Measurements from ENCODE around the gene RAPH1.
"Not testable (repeated sequence)": the region's sequence is repeated elsewhere in the genome, so short reads cannot be mapped to it uniquely, and the experiment has no call there.

Gene RAPH1

DNA sequence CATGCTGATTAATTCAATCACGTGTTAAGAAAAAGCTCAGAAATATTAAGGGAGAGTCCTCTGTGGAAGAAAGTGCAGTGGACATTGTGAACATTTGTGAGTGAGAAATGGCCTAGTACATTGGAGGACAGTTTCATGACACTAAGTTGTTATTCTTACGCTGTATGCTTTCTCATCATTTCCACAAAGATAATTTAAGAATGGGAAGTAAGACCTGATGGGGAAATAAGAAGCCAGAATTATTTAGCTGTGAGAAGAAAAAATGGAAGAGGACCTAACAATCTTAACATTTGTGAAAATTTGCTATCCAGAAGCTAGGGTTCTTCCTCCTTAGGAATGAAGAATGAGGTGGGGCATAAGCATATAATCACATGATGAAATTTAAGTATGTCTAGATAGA is 15.2 kb upstream of the RAPH1 start:
- CTCF ChIA-PET, result interaction anchor here (0.5 kb wide), 1 partner anchor 31 kb away, joined by 3 read pairs; no protein-coding TSS in a partner anchor
- TF ChIP-seq, protein P1, sequence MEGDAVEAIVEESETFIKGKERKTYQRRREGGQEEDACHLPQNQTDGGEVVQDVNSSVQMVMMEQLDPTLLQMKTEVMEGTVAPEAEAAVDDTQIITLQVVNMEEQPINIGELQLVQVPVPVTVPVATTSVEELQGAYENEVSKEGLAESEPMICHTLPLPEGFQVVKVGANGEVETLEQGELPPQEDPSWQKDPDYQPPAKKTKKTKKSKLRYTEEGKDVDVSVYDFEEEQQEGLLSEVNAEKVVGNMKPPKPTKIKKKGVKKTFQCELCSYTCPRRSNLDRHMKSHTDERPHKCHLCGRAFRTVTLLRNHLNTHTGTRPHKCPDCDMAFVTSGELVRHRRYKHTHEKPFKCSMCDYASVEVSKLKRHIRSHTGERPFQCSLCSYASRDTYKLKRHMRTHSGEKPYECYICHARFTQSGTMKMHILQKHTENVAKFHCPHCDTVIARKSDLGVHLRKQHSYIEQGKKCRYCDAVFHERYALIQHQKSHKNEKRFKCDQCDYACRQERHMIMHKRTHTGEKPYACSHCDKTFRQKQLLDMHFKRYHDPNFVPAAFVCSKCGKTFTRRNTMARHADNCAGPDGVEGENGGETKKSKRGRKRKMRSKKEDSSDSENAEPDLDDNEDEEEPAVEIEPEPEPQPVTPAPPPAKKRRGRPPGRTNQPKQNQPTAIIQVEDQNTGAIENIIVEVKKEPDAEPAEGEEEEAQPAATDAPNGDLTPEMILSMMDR (conservative IDR thresholded peaks at IDR 0.05; ENCODE audit: low read depth), result no peak
- DNase-seq (ENCODE audit: low spot score), result no peak
- no peak overlapping the region for H3K27ac ChIP-seq
- POLR2A ChIA-PET (ENCODE audit: low non-redundant PET), result no interaction called here

DNA sequence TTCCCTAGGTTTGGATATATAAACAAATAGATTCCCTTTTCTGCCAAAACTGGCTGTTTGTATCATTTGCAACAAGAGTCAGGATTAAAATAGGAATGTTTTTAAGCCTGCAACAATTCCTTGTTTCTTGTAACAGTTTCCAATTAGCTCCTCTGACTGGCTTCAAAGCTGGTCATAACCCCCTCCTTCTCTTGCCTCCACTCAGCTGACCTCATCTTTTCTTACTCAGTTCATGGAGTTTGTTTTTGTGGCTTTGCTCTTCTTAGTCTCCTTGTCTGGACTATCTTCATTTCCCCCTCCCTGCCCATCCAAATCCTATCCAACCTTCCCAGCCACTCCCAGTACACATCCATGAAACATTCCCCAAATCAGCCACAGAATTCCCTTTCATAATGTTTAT is 14.3 kb upstream of the RAPH1 start:
- no peak overlapping the region for H3K27ac ChIP-seq
- ChIA-PET CTCF (no interaction called here), POLR2A (ENCODE audit: low non-redundant PET) (no interaction called here)
- no peak for DNase-seq (ENCODE audit: low spot score)
- TF ChIP-seq, protein P1 (conservative IDR thresholded peaks at IDR 0.05; ENCODE audit: low read depth), result no peak

DNA sequence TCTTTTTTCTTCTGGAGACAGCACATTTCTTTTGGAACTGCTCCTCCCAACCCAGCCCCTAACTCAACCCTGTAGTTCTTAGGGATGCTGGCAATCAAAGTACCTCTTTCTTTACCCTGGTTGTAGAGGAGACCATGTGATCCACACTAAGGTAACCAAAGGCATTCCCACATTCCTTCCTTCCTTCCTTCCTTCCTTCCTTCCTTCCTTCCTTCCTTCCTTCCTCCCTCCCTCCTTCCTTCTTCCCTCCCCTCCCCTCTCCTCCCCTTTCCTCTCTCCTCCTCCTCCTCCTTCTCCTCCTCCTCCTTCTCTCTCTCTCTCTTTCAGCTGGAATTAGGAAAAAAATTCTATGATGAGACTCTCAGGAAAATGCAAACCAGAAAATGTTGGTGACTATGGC is 13.8 kb upstream of the RAPH1 start:
- POLR2A ChIA-PET (ENCODE audit: low non-redundant PET), result no interaction called here

DNA sequence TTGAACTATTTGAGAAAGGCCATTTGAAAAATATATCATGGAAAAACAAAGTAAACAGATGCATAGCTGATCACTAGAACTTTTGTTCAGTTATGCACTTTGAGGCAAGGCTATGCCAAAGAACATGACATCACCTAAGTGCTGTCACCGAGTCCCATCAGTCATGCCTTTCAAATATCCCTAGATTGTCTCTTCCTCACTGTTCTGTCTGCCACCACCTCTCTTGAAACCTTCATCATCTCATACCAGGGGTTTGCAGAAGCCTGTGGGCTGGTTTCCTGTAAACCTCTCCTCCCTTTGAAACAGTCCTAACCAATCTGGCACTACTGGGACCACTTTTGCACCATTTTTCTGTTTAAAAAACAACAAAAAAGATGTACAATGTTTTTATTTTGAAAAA is 12.3 kb upstream of the RAPH1 start:
- no peak overlapping the region for H3K27ac ChIP-seq
- TF ChIP-seq, protein P1 (conservative IDR thresholded peaks at IDR 0.05; ENCODE audit: low read depth), result no peak
- no peak for DNase-seq (ENCODE audit: low spot score)
- ChIA-PET POLR2A (ENCODE audit: low non-redundant PET) (no interaction called here), CTCF (no interaction called here)

More for the DNA sequence above, 13.8 kb upstream of the RAPH1 start:
- CTCF ChIA-PET, result no interaction called here
- TF ChIP-seq, protein P1 (conservative IDR thresholded peaks at IDR 0.05; ENCODE audit: low read depth), result no peak
- no peak overlapping the region for H3K27ac ChIP-seq
- no peak for DNase-seq (ENCODE audit: low spot score)

DNA sequence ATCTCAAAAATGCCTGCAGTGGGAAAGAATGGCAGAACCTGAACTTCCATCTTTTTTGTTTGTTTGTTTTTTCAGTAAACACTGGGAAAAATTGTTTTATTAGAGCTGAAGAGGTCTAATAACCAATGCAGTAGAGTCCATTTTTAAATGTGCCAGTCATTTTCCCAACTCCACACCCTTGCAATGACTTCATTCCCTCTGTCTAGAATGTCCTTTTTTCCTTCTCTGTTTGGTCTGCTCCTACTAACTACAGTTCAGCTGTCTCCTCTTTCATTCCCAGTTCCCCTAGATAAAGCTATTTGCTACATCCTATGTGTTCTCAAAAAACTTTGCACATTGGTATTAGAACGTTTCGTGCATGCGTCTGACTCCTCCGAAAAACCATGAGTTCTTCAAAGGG is 9.3 kb upstream of the RAPH1 start:
- TF ChIP-seq, protein P1 (conservative IDR thresholded peaks at IDR 0.05; ENCODE audit: low read depth), result no peak
- ChIA-PET CTCF (no interaction called here), POLR2A (ENCODE audit: low non-redundant PET) (no interaction called here)
- no peak for DNase-seq (ENCODE audit: low spot score)
- no peak overlapping the region for H3K27ac ChIP-seq

DNA sequence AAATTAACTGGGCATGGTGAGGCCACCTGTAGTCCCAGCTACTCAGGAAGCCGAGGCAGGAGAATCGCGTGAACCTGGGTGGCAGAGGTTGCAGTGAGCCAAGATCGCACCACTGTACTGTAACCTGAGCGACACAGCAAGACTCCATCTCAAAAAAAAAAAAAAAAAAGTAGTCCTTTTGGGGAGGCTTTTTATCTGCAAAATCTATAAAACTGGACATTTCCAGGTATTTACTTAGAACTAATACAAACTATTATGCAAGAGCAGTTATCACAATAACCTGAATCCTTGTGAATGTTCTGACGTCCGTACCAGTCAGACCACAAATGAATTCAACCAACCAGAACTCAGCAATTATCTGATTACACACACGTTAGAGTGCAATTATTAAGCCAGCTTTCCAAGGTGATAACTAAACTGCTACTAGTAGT is 8.8 kb upstream of the RAPH1 start:
- TF ChIP-seq, protein P1 (conservative IDR thresholded peaks at IDR 0.05; ENCODE audit: low read depth), result no peak
- ChIA-PET CTCF (no interaction called here), POLR2A (ENCODE audit: low non-redundant PET) (no interaction called here)
- DNase-seq (ENCODE audit: low spot score), result no peak
- H3K27ac ChIP-seq, result no peak overlapping the region

DNA sequence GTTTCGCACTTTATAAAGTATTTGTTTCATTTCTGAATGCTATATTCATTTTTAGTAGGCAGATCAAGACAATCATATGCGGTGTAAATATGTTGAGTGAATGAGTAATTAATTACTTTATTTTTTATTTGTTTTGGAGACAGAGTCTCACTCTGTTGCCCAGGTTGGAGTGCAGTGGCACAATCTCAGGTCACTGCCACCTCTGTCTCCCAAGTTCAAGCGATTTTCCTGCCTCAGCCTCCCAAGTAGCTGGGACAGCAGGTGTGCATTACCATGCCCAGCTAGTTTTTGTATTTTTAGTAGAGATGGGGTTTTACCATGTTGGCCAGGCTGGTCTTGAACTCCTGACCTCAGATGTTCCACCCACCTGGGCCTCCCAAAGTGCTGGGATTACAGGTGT is 5.5 kb upstream of the RAPH1 start:
- DNase-seq (ENCODE audit: low spot score); H3K27ac ChIP-seq; CTCF ChIA-PET; POLR2A ChIA-PET (ENCODE audit: low non-redundant PET): not testable (repeated sequence)

DNA sequence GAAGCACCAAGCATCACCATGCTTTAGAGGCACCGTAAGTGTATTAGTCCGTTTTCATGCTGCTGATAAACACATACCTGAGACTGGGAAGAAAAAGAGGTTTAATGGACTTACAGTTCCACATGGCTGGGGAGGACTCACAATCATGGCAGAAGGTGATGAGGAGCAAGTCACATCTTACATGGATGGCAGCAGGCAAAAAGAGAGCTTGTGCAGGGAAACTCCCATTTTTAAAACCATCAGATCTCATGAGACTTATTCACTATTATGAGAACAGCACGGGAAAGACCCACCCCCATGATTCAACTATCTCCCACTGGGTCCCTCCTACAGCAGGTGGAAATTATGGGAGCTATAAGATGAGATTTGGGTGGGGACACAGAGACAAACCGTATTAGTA is 3.1 kb upstream of the RAPH1 start:
- DNase-seq (ENCODE audit: low spot score); POLR2A ChIA-PET (ENCODE audit: low non-redundant PET); CTCF ChIA-PET; H3K27ac ChIP-seq: not testable (repeated sequence)

DNA sequence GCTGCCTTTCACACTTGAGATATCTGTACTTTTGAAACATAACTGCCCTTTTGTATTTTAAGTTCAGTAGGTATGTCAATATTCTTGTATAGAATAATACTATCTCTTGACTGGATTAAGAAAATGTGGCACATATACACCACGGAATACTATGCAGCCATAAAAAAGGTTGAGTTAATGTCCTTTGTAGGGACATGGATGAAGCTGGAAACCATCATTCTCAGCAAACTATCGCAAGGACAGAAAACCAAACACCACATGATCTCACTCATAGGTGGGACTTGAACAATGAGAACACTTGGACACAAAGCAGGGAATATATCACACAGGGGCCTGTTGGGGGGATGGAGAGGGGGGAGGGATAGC is 1.5 kb upstream of the RAPH1 start:
- POLR2A ChIA-PET (ENCODE audit: low non-redundant PET); H3K27ac ChIP-seq; DNase-seq (ENCODE audit: low spot score): not testable (repeated sequence)
- CTCF ChIA-PET, result interaction anchor here (0.6 kb wide), 1 partner anchor 199 kb away, joined by 3 read pairs; no protein-coding TSS in a partner anchor

Measured in RWPE1 (cell line).